ENCODE measurements around the gene CAPN7.
A peak's percentile ranks its signal among the peaks of the same experiment; 100 is the strongest.

Gene CAPN7

GRCh38 chr3:15276028-15276724 lies 70.1 kb downstream of the CAPN7 start:
- DNase-seq (ENCODE audit: low read depth in 2 of 2): no peak

- DNase-seq (ENCODE audit: low read depth in 2 of 2): no peak
Observed at GRCh38 chr3:15277861-15278500, 71.9 kb downstream of the CAPN7 start.

DNA sequence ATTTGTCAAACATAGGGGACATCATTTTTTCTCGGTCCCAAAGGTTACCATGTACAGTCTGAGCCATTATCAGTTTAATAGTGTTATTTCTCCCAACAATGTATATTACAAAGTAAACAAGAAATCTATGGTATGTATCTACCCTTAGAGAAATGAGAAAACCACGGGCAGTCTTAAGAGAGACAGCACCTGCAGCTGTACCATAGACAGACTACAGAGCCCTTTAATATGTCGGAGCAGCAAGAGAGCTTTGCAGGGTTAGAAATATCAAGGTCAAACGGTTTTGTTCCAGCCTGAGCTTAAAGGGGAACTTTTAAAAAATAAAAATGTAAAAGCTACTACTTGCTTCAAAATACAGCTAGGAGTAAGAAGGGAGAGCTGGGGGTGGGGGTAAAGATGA lies 73.2 kb downstream of the CAPN7 start:
- no peak for DNase-seq (ENCODE audit: low read depth in 2 of 2)

- DNase-seq (ENCODE audit: low read depth in 2 of 2): no peak
Observed at GRCh38 chr3:15279671-15280402, 73.8 kb downstream of the CAPN7 start.

DNA sequence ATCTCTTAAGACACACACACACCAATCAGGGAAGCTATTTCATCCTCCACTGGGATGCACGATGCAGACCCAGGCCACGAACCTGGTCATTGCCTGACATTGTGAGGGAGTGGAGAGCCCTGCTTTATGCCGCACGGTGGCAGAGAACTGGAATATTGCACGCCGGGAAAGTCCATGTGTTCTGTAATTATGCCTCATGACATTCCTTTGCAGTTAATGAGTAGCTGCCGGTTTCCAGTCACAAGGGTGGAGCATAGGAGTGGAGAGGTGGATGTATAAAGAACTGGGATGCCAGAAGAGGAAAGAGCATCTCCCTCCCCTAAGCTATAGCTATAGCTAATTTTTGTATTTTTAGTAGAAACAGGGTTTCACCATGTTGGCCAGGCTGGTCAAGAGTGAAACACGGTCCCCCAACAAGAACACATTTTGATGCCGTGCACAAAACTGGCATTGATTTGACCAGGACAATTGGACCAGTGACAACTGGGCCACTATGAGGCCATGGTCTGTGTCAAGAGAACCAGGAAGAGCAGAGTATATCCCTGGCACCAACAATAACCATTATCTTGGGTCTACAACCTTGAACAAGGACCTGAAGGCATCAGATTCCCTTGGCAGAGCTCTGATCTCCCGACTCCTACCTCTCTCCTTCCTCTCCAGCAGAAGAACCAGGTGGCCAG lies 74.9 kb downstream of the CAPN7 start:
- no peak for DNase-seq (ENCODE audit: low read depth in 2 of 2)

GRCh38 chr3:15281817-15282216 lies 75.8 kb downstream of the CAPN7 start:
- no peak for DNase-seq (ENCODE audit: low read depth in 2 of 2)

DNA sequence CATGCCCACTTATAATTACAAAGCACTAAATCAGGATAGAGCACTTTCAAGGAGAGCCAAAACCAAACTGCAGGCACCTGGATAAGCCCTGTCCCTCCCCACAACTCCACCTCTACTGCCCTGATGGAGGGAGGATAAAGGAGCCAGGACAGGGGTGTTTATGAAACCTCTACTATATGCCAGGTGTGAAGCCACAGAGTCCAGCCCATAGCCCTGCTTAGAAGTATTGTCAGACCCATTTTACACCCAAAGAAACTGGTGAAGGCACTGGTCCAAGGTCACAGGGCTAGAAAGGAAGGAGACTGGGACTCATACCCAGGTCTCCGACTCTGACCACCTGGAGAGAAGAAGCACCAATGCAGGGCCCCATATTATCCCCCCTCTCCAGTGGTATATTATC lies 77.7 kb downstream of the CAPN7 start:
- DNase-seq (ENCODE audit: low read depth in 2 of 2): no peak

GRCh38 chr3:15284121-15284889 lies 78.3 kb downstream of the CAPN7 start:
- no peak for DNase-seq (ENCODE audit: low read depth in 2 of 2)

DNA sequence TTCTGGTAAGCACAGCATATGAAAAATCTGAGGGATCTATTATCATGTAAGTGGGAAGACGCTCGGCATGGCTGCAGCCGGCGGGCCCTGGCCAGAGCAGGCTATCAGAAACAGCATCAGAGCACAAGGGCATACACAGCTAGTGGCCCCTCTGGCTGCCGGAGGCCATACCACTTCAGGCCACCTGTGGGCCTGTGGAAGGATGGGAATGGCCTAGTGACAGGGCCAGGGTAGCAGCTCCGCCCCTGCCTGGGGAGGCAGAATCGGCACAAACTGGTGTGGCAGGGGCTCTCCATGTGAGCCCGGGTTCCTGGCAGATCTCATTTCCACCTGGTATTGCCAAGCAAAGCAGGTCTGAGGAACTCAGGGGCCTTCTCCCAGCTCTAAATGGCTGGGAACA lies 80.0 kb downstream of the CAPN7 start:
- no peak for DNase-seq (ENCODE audit: low read depth in 2 of 2)

GRCh38 chr3:15287565-15288330 lies 81.7 kb downstream of the CAPN7 start:
- no peak for DNase-seq (ENCODE audit: low read depth in 2 of 2)

DNA sequence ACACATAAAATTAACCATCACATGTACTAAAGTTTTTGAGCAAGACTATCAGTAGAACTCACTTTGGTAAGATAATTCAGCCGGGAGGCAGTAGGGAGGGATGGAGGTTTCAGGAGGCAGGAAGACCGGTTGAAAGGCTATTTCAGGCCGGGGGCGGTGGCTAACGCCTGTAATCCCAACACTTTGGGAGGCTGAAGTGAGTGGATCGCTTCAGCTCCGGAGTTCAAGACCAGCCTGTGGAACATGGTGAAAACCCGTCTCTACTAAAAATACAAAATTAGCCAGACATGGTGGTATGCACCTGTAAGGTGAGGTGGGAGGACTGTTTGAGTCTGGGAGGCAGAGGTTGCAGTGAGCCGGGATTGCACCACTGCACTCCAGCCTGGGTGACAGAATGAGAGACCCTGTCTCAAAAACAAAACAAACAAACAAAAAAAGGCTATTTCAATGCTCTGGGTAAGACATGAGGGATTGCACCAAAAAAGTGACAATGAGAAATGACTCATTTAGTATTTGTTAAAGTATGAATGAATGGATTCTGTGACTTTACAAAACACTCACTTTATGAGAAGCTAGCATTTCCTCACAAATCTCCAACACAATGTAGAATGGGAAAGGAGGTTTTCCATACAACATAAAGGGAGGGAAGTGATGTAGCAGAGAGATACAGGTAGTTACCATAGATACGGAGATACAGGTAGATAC lies 82.4 kb downstream of the CAPN7 start:
- no peak for DNase-seq (ENCODE audit: low read depth in 2 of 2)

DNA sequence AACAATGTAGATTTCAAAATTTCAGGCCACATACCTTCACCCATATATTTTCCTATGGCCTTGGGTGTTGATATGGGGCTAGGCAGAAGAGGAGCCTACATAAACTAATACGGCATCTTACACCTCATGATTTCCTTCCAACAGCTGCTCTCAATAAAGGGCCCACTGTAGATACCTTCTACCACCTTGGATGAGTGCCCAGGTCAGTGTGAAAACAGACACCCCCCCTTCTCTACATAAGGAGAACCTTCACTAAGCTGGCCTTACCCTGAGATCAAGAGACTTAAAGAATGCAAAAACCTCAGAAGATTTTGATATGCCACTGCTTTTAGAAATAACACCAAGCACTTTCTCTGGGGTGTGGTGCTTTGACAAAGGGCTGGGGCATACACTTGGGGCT lies 83.6 kb downstream of the CAPN7 start:
- DNase-seq (ENCODE audit: low read depth in 2 of 2): no peak

DNA sequence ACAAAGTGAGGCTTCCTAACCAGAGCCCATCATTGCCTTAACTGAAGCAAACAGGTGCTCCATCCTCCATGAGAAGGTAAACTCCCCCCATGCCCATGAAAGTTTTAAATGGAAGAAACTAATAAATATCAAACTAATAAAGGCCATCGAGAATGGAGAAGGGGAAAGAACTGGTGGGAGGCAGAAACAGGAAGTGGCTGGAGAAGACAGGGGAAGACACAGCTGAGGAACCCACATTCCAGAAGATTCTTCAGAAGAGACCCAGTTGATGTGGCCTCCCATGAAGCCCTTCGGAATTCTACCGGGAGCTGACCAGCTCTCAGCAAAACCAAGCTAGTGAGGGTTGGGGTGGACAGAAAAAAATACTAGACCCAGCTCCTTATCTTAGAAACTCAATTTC lies 84.7 kb downstream of the CAPN7 start:
- no peak for DNase-seq (ENCODE audit: low read depth in 2 of 2)

DNA sequence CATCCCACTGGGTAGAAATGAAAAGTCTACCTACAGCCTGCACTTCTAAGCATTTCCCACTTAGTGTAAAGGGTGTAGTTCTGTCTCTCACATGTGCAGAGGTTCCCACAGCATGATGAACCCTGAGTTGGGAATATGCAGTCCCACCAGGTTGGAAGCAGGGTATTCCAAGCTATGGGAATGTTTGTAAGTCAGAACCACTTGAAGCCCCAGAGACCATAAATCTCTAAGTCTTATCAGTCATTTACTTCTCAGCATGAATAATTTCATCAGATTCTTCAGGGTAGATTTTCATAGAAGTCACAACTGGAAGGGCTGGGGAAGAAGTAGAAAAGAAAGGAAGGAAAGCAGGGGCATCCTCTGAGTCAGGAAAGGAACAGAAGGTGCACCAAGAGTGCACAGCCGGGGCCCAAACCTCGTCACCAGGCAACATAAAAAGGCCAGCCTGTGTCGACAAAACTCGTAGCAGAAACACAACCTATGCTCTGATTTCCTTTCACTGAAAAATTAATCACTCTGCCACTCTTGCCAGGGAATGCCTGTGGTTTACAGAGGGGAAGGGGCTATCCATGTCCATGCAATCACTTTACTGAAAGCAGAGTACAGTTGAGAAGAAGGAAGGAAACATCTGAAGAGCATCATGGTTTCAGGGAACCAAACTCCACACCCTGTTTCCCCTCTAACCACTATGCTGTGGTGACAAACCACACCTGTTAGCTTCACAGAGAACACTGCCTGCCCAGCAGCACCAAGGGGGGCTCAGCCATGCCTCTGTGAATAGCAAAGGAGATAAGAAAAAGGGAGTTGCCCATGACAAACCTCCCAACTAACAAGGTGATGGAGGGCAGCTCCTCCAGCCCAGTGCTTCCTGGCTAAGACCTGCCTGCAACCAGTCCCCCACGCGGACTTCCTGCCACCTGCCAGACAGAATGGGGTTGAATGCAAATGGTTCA lies 85.8 kb downstream of the CAPN7 start:
- DNase-seq (ENCODE audit: low read depth in 2 of 2): peak; percentile 36 to 43

DNA sequence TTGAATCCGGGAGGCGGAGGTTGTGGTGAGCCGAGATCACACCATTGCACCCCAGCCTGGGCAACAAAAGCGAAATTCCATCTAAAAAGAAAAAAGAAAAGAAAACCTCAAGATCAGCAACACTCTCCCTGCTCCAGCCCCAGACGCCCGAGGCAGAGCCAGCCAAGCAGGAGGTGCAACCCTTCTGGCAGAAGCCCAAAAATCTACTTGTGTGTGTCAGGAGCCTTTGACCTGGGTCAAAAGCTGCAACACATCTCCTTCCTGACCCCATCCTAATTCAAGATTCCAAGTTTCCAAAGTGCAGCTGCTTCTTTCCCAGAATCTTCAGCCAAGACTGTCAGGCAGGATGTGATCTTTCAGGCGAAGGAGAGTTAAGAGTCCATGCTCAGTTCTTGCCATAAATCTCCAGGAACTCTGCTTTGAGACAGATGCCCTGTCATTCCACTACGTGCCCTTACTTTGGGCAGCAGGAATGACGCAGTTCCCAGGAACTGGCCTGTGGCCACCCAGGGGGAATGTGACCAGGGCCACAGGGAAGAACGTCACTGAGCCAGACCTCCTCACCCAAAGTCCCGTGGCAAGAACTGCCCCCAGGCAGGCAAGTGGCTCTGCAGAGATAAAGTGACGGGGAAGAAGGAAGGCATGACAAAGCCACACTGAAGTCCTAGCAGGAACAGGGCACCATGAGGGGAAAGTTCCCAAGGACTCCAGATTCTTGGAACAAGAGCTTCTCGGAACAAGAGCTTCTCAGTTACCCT lies 86.9 kb downstream of the CAPN7 start:
- DNase-seq (ENCODE audit: low read depth in 2 of 2): no peak

DNA sequence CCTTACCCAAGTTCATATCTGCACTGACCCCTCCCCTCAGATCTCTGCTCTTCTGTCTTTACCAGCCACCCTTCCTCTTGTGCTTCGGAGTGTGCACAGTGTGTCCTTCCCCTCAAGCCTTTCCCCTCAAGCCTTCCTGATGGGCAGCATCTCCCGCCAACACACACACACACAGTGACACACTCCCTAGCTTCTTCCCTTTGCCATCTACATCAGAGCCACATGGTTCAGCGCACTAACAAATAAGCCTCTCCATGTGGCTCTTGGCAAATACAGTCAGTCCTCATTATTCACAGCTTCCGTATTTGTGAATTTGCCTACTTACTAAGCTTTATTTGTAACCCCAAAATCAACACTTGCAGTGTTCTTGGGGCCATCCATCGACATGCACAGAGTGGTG lies 88.9 kb downstream of the CAPN7 start:
- no peak for DNase-seq (ENCODE audit: low read depth in 2 of 2)

DNA sequence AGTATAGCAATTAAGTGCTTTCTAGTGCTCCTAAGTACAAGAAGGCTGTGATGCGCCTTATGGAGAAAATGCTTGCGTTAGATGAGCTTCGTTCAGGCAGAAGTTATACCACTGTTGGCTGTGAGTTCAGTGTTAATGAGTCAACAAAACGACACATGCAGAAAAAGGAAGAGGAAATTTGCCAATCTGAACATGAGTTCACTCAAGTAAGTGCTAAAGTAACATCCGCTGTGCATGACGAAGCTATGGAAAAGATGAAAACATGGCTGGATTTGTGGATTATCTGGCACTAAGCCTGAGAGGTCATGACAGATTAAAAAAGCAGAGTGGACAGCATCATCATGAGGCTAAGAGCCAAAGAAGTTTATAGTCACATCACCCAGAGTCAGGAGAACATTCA lies 89.5 kb downstream of the CAPN7 start:
- DNase-seq (ENCODE audit: low read depth in 2 of 2): no peak

DNA sequence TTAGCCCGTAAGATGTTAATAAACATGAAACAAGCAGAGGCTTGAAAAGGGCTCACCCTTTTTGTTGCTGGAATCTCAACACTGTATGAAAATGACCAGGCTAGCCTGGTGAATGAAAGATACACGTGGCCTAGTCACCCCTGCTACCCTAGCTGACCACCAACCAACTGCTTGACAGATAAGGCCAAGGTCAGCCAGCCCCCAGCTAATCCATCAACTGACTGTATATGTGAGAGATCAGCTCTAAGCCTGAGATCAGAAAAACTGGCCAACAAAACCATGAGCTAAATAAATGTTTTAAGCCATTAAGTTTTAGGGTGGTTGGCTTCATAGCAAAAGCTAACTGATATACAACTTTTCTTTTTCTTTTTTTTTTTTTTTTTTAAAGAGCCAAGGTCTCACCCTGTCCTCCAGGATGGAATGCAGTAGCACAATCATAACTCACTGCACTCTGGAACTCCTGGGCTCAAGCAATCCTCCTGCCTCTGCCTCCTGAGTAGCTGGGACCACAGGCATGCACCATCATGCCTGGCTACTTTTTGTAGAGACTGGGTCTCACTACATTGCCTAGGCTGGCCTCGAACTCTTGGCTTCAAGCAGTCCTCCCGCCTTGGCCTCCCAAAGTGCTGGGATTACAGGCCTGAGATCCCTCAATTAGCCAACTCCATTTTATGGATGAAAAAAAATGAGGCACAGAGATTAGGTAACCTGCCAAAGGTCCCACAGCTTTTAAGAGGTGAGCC lies 91.7 kb downstream of the CAPN7 start:
- no peak for DNase-seq (ENCODE audit: low read depth in 2 of 2)
